SH-SY5Y (cell line): ENCODE data around the gene PLEKHG5.

ENCODE experiments used
- GATA2 ChIP-seq: IDR thresholded peaks from 2 replicates; pipeline ENCODE4 v1.6.1; 2011; ENCODE audit warnings: mild to moderate bottlenecking, low read depth, low read length
- GATA3 ChIP-seq: IDR thresholded peaks from 2 replicates; pipeline ENCODE4 v1.6.1; 2011; ENCODE audit warnings: low read depth, mild to moderate bottlenecking, low read length, moderate library complexity

- TF ChIP-seq GATA2 (no peak), GATA3 (no peak)
These were observed 19.5 kb downstream of the PLEKHG5 start for GRCh38 chr1:6471970-6472368.
